K562 (cell line): ENCODE measurements around the gene TMEM266. TPM values are rescaled to one million over a fixed set of nuclear protein-coding genes. Genes with fewer than 3 reads are reported as not detected.
A peak's percentile ranks its signal among the peaks of the same experiment; 100 is the strongest.

Source experiments
- ATAC-seq: fragments of 200-7000 bp; cut with Tn5 transposase; 3 replicates; pipeline ENCODE4 v1.9.1; 2020; ENCODE audit warnings: moderate library complexity
- BruUV-seq: library from RNA; stranded (reverse); fragments of 400-500 nt; replicated peaks from 2 replicates; lab custom pipeline; 2021; lab: Mats Ljungman, UMichigan
- CTCF ChIA-PET: fragments of 300-600 bp; formaldehyde crosslinking; extraction: SDS; loops from one replicate; lab custom pipeline; 2021; ENCODE audit warnings: low intra/inter-chr PET ratio; lab: Yijun Ruan, JAX
- POLR2A ChIA-PET: fragments of 300-600, 350-650 bp; sonication (Branson Sonifier 250); formaldehyde crosslinking; extraction: SDS; loops from one replicate; lab custom pipeline; 2021; ENCODE audit warnings: antibody characterized with exemption, inconsistent platforms; lab: Yijun Ruan, JAX
- DNase-seq, 4 experiments: peaks; one replicate each; pipeline versions ENCODE4 v3.0.0 to v3.0.0-alpha.2; 2011 to 2018; ENCODE audit warnings: low spot score in 3 of 4, mixed read lengths in 3 of 4; ENCODE audit errors: extremely low read depth in 1 of 4
- FAIRE-seq: peaks from 2 replicates; lab custom pipeline; 2011; peaks lifted over from hg19 to GRCh38; lab: Jason Lieb, UNC
- H2AFZ ChIP-seq: 2 replicates; pipeline ENCODE4 v1.6.0; 2011; ENCODE audit warnings: low read depth, low read length, control low read depth, inconsistent platforms
- H3K27ac ChIP-seq: fragments of 200-600 bp; 3 replicates; pipeline ENCODE4 v1.8.0; 2011; ENCODE audit warnings: low read depth, mild to moderate bottlenecking, control low read depth, inconsistent platforms, low read length, moderate library complexity, mixed read lengths; ENCODE audit errors: extremely low read depth
- H3K27me3 ChIP-seq, 2 experiments: fragments of 300-600 bp in 1 of 2; 2 replicates in 1 of 2; 3 replicates in 1 of 2; pipeline versions ENCODE4 v1.6.0 to v1.8.0; 2011; ENCODE audit warnings: inconsistent platforms in 2 of 2, low read length in 2 of 2, mild to moderate bottlenecking in 1 of 2, mixed read lengths in 1 of 2, moderate library complexity in 1 of 2; ENCODE audit not compliant: control insufficient read depth in 2 of 2, insufficient read depth in 2 of 2
- H3K36me3 ChIP-seq: fragments of 300-600 bp; 3 replicates; pipeline ENCODE4 v1.8.0; 2011; ENCODE audit warnings: mild to moderate bottlenecking, low read length, inconsistent platforms; ENCODE audit not compliant: control insufficient read depth, insufficient read depth
- H3K4me1 ChIP-seq, 2 experiments: fragments of 200-600 bp in 1 of 2; replicated peaks in 1 of 2; 2 replicates in 1 of 2; 3 replicates in 1 of 2; pipeline versions ENCODE4 v1.5.1 to v1.8.0; 2011; ENCODE audit warnings: inconsistent platforms in 2 of 2, low read length in 2 of 2, mild to moderate bottlenecking in 1 of 2, mixed read lengths in 1 of 2, moderate library complexity in 1 of 2; ENCODE audit not compliant: control insufficient read depth in 2 of 2, insufficient read depth in 2 of 2
- H3K4me2 ChIP-seq: 2 replicates; pipeline ENCODE4 v1.6.1; 2011; ENCODE audit warnings: low read length, control low read depth, inconsistent platforms, mixed read lengths; ENCODE audit not compliant: insufficient read depth
- H3K4me3 ChIP-seq: fragments of 200-600 bp; sonication (generic), shearing (Covaris generic); 2 replicates; pipeline ENCODE4 v1.5.1; 2016; ENCODE audit warnings: control low read depth, inconsistent platforms
- H3K79me2 ChIP-seq: fragments of 200-600 bp; 3 replicates; pipeline ENCODE4 v1.8.0; 2011; ENCODE audit warnings: low read length, inconsistent platforms; ENCODE audit not compliant: control insufficient read depth, insufficient read depth
- H3K9ac ChIP-seq, 2 experiments: 2 replicates each; pipeline versions ENCODE4 v1.6.0 to v1.6.1; 2011; ENCODE audit warnings: low read depth in 2 of 2, low read length in 2 of 2, control low read depth in 1 of 2, inconsistent platforms in 1 of 2, mild to moderate bottlenecking in 1 of 2, mixed read lengths in 1 of 2; ENCODE audit not compliant: insufficient read depth in 1 of 2
- H3K9me1 ChIP-seq: one replicate; pipeline ENCODE4 v1.6.0; 2011; ENCODE audit warnings: inconsistent platforms, mild to moderate bottlenecking, low read length, moderate library complexity; ENCODE audit not compliant: control insufficient read depth, insufficient read depth
- H3K9me3 ChIP-seq: replicated peaks from 2 replicates; pipeline ENCODE4 v1.5.1; 2011; ENCODE audit warnings: low read depth, low read length, inconsistent platforms; ENCODE audit not compliant: control insufficient read depth, insufficient read depth
- H4K20me1 ChIP-seq: replicated peaks from 2 replicates; pipeline ENCODE4 v1.6.1; 2011; ENCODE audit warnings: low read length, inconsistent platforms, mixed read lengths; ENCODE audit not compliant: control insufficient read depth, insufficient read depth
- CEBPB ChIP-seq: fragments of 450-650 bp; IDR thresholded peaks from 2 replicates; pipeline ENCODE4 v1.6.1; 2016; ENCODE audit warnings: missing genetic modification characterization, missing compliant biosample characterization
- HOXB6 ChIP-seq: fragments of 250-450 bp; sonication (Bioruptor Pico); IDR thresholded peaks from 2 replicates; pipeline ENCODE4 v1.5.1; 2022; ENCODE audit warnings: mild to moderate bottlenecking, borderline replicate concordance
- MXD1 ChIP-seq: fragments of 250-450 bp; sonication (Bioruptor Pico); IDR thresholded peaks from 2 replicates; pipeline ENCODE4 v1.8.0; 2021; ENCODE audit warnings: borderline replicate concordance, mild to moderate bottlenecking, moderate library complexity; ENCODE audit not compliant: poor library complexity, severe bottlenecking
- MYC ChIP-seq, 2 experiments: fragments of 250-450 bp in 1 of 2; sonication (Bioruptor Pico) in 1 of 2; IDR thresholded peaks; 2 replicates each; pipeline versions ENCODE4 v1.5.1 to v1.6.1; 2012 to 2021; ENCODE audit warnings: low read depth in 2 of 2, borderline replicate concordance in 1 of 2, improper control_type of control experiment in 1 of 2, low read length in 1 of 2, mild to moderate bottlenecking in 1 of 2, moderate library complexity in 1 of 2
- NCOA6 ChIP-seq: fragments of 450-650 bp; IDR thresholded peaks from 2 replicates; pipeline ENCODE4 v1.6.1; 2017; ENCODE audit warnings: mild to moderate bottlenecking
- PCBP2 ChIP-seq: fragments of 200-400 bp; formaldehyde crosslinking; IDR thresholded peaks from 2 replicates; pipeline ENCODE4 v1.6.1; 2018; ENCODE audit warnings: low read length, low read depth, mild to moderate bottlenecking, moderate library complexity; ENCODE audit not compliant: poor library complexity, severe bottlenecking
- ZNF668 ChIP-seq: fragments of 250-450 bp; sonication (Bioruptor Pico); IDR thresholded peaks from 2 replicates; pipeline ENCODE4 v1.8.0; 2022; ENCODE audit warnings: mild to moderate bottlenecking, inconsistent platforms
- WGBS: fragments of 100-300 bp; shearing (Covaris generic); methylation state at CpG from one replicate; pipeline ENCODE4 v1.1.6; 2016; ENCODE audit warnings: low coverage, mixed read lengths; ENCODE audit not compliant: insufficient coverage; ENCODE audit errors: missing lambda C conversion rate; 5-methylcytosine and 5-hydroxymethylcytosine counted together
- in situ Hi-C: fragments of 300-500 bp; cut with MboI; formaldehyde crosslinking; loops from 4 replicates; pipeline ENCODE4 v1.15.0; 2018; ENCODE audit warnings: inconsistent platforms, mixed read lengths
- intact Hi-C: fragments of 100-400 bp; cut with micrococcal nuclease; formaldehyde crosslinking; loops from 2 replicates; pipeline ENCODE4 v1.14.2; 2022
- polyA plus RNA-seq, 8 experiments: library from polyadenylated mRNA; depleted of rRNA in 4 of 8; stranded (reverse) in 5 of 8; unstranded in 3 of 8; fragments of >200 nt; fragmentation: Nextera tagmentation in 2 of 8; fragmentation: Illumina TruSeq in 1 of 8; extraction: Ambion mirVana in 2 of 8; extraction: Trizol in 1 of 8; gene quantifications; 2 replicates each; pipeline versions ENCODE4 v1.2.1 to v1.2.3, GENCODE V29; 2011 to 2014; ENCODE audit warnings: inconsistent platforms in 1 of 8, missing spikeins in 1 of 8
- total RNA-seq, 7 experiments: library from RNA; depleted of rRNA in 6 of 7; stranded (reverse); fragments of >200 nt in 6 of 7; fragmentation: Illumina TruSeq in 2 of 7; extraction: Trizol in 2 of 7; gene quantifications; 2 replicates each; pipeline versions ENCODE4 v1.2.1 to v1.2.3, GENCODE V29; 2011 to 2021; ENCODE audit warnings: low replicate concordance in 1 of 7
- TF ChIP-seq, protein P1 (sequence below): fragments of 450-650 bp; formaldehyde crosslinking; IDR thresholded peaks from 2 replicates; pipeline ENCODE4 v1.4.0; 2022; ENCODE audit warnings: missing genetic modification characterization
- TF ChIP-seq, protein P2 (sequence below): sonication (generic); formaldehyde crosslinking; IDR thresholded peaks from 2 replicates; pipeline ENCODE4 v1.8.0; 2023; ENCODE audit warnings: missing genetic modification reagents, mild to moderate bottlenecking, borderline replicate concordance

TMEM266 gene
- total and polyA plus RNA-seq, 9 of the 15 experiments (the other 6 are each of a cell fraction or from before 2014, with no cell fraction given) = not detected

GRCh38 chr15:76162036-76162398 lies 102.2 kb downstream of the TMEM266 start (continued):
- TF ChIP-seq, protein P1, sequence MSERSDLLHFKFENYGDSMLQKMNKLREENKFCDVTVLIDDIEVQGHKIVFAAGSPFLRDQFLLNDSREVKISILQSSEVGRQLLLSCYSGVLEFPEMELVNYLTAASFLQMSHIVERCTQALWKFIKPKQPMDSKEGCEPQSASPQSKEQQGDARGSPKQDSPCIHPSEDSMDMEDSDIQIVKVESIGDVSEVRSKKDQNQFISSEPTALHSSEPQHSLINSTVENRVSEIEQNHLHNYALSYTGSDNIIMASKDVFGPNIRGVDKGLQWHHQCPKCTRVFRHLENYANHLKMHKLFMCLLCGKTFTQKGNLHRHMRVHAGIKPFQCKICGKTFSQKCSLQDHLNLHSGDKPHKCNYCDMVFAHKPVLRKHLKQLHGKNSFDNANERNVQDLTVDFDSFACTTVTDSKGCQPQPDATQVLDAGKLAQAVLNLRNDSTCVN (CRISPR knock-in tag) = no peak
- TF ChIP-seq NCOA6 (no peak), ZNF668 (CRISPR knock-in tag) (no peak)

DNA sequence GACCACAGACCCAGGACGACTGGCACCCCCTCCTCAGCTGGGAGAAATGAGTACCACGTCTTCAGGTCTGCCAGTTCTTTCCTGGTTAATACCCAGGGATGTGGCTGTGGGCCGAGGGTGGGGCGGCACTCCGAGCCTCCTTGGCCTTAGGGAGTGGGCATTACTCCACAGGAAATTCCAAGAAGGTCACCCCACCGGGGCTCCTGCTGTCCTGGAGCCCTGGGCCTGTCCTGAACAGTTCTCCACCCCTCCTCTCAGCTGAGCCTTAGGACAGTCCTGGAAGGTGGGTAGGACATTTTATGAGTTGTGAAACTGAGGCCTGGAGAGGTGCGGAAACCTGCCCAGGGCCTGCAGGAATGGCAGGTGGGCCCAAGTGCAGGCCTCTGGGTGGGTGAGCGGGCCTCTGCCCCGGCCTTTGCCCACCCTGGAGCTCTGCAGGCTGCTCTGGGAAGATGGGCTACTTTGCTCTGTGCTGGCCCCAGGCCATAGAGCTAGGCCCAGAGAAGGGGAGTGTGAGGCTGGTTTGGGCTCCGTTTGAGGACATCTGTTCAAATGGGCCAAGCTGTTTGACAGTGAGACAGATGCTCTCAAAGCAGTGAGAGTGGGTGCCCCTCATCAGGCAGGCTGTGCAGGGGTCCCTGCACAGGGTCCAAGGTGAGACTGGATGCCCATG lies 103.1 kb downstream of the TMEM266 start:
- ATAC-seq = peak; percentile 17; the same call in 2 of the 3 replicates
- peaks cover 46 to 92% of the 10 kb centered on the region in 2 experiments for H3K27me3 ChIP-seq
- H3K36me3 ChIP-seq = no peaks in the 10 kb centered on the region
- H4K20me1 ChIP-seq = 0 out of 2 replicates have a peak, but pooled peaks cover 14% of the 10 kb centered on the region
- CTCF ChIA-PET = interaction anchor here (0.6 kb wide), 1 partner anchor 1384 kb away, joined by 3 read pairs; no protein-coding TSS in a partner anchor
- no TSS peak for BruUV-seq
- peaks cover 5% of the 10 kb centered on the region for H3K9me1 ChIP-seq
- no peak for FAIRE-seq
- no peaks in the 10 kb centered on the region for H3K79me2 ChIP-seq
- no peaks in the 10 kb centered on the region for H3K9me3 ChIP-seq
- intact Hi-C loops = no loop called here
- no peak overlapping the region for H2AFZ ChIP-seq
- no peak overlapping the region for H3K4me3 ChIP-seq
- no peak overlapping the region for H3K4me2 ChIP-seq
- WGBS = 11% methylated on average over 10 of the region's 10 CpGs
- no peak overlapping the region for H3K27ac ChIP-seq
- H3K4me1 ChIP-seq = peaks cover 0 to 8% of the 10 kb centered on the region in 2 experiments; a peak in 2 of 5 replicates
- POLR2A ChIA-PET = interaction anchor here (1.1 to 1.3 kb wide), 3 partner anchors 8 to 12 kb away, joined by 3 to 4 read pairs (median 3); no protein-coding TSS in a partner anchor
- no peak for DNase-seq
- in situ Hi-C loops = no loop called here
- H3K9ac ChIP-seq = peak overlapping the region in 1 of 2 experiments; percentile 45; a peak in 2 of 4 replicates
- TF ChIP-seq CEBPB (tag) (no peak), MXD1 (CRISPR knock-in tag) (no peak), PCBP2 (no peak), MYC (IDR thresholded peaks at IDR 0.05; ENCODE audit: low read depth, low read length) (no peak), MYC (CRISPR knock-in tag; IDR thresholded peaks at IDR 0.05; ENCODE audit: borderline replicate concordance, low read depth) (no peak), HOXB6 (CRISPR knock-in tag) (no peak)
- TF ChIP-seq, protein P2, sequence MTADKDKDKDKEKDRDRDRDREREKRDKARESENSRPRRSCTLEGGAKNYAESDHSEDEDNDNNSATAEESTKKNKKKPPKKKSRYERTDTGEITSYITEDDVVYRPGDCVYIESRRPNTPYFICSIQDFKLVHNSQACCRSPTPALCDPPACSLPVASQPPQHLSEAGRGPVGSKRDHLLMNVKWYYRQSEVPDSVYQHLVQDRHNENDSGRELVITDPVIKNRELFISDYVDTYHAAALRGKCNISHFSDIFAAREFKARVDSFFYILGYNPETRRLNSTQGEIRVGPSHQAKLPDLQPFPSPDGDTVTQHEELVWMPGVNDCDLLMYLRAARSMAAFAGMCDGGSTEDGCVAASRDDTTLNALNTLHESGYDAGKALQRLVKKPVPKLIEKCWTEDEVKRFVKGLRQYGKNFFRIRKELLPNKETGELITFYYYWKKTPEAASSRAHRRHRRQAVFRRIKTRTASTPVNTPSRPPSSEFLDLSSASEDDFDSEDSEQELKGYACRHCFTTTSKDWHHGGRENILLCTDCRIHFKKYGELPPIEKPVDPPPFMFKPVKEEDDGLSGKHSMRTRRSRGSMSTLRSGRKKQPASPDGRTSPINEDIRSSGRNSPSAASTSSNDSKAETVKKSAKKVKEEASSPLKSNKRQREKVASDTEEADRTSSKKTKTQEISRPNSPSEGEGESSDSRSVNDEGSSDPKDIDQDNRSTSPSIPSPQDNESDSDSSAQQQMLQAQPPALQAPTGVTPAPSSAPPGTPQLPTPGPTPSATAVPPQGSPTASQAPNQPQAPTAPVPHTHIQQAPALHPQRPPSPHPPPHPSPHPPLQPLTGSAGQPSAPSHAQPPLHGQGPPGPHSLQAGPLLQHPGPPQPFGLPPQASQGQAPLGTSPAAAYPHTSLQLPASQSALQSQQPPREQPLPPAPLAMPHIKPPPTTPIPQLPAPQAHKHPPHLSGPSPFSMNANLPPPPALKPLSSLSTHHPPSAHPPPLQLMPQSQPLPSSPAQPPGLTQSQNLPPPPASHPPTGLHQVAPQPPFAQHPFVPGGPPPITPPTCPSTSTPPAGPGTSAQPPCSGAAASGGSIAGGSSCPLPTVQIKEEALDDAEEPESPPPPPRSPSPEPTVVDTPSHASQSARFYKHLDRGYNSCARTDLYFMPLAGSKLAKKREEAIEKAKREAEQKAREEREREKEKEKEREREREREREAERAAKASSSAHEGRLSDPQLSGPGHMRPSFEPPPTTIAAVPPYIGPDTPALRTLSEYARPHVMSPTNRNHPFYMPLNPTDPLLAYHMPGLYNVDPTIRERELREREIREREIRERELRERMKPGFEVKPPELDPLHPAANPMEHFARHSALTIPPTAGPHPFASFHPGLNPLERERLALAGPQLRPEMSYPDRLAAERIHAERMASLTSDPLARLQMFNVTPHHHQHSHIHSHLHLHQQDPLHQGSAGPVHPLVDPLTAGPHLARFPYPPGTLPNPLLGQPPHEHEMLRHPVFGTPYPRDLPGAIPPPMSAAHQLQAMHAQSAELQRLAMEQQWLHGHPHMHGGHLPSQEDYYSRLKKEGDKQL (CRISPR knock-in tag) = no peak
